ENCODE results near the gene FSTL5. TPM values are rescaled to one million over a fixed set of nuclear protein-coding genes. Genes with fewer than 3 reads are reported as not detected.

The FSTL5 gene
- total and polyA plus RNA-seq, 2 experiments from 2014 or later = 0.06 to 0.49 TPM

DNA sequence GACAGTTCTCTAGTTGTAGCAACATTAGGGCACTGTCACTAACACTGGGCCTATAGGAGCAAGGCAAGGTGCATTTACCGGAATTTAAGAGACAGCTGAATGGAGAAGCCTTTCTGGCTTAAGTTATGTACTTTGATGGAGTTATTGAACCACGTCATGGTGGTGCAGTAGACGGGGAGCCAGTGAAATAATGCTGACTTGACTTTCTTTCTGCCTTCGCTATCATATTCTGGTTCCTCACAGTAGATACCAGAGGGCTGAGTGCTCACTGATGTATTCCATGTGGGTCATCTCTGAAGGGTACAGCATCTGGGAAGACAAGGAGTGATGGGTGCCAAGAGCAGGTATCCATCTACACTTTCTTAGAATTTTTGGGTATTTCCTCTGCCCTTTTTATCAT lies 802.8 kb downstream of the FSTL5 start:
- TF ChIP-seq, protein P1, sequence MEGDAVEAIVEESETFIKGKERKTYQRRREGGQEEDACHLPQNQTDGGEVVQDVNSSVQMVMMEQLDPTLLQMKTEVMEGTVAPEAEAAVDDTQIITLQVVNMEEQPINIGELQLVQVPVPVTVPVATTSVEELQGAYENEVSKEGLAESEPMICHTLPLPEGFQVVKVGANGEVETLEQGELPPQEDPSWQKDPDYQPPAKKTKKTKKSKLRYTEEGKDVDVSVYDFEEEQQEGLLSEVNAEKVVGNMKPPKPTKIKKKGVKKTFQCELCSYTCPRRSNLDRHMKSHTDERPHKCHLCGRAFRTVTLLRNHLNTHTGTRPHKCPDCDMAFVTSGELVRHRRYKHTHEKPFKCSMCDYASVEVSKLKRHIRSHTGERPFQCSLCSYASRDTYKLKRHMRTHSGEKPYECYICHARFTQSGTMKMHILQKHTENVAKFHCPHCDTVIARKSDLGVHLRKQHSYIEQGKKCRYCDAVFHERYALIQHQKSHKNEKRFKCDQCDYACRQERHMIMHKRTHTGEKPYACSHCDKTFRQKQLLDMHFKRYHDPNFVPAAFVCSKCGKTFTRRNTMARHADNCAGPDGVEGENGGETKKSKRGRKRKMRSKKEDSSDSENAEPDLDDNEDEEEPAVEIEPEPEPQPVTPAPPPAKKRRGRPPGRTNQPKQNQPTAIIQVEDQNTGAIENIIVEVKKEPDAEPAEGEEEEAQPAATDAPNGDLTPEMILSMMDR (conservative IDR thresholded peaks at IDR 0.05; ENCODE audit: low read depth in 2 of 2) = no peak
- no peak for TF ChIP-seq EZH2 (IDR thresholded peaks at IDR 0.05; ENCODE audit: low read depth, unreplicated experiment)
- TF ChIP-seq JUNB (IDR thresholded peaks at IDR 0.05; ENCODE audit: unreplicated experiment) = no peak
- TF ChIP-seq NANOG (IDR thresholded peaks at IDR 0.05; ENCODE audit: borderline replicate concordance) = no peak
- no peak for TF ChIP-seq CREB1 (CRISPR knock-in tag; IDR thresholded peaks at IDR 0.05; ENCODE audit: low read depth)
- no peak for TF ChIP-seq POLR2AphosphoS5 (IDR thresholded peaks at IDR 0.05; ENCODE audit: low read depth)
- TF ChIP-seq ZNF462 (CRISPR knock-in tag; IDR thresholded peaks at IDR 0.05) = no peak
- no peak for TF ChIP-seq STAT1 (IDR thresholded peaks at IDR 0.05; ENCODE audit: unreplicated experiment)
- TF ChIP-seq REST (IDR thresholded peaks at IDR 0.05; ENCODE audit: unreplicated experiment) = no peak
- no peak for TF ChIP-seq ETS1 (IDR thresholded peaks at IDR 0.05)
- TF ChIP-seq ZNF114 (CRISPR knock-in tag; IDR thresholded peaks at IDR 0.05) = no peak
- TF ChIP-seq ZNF331 (CRISPR knock-in tag; IDR thresholded peaks at IDR 0.05; ENCODE audit: low read depth) = no peak
- TF ChIP-seq EZH2phosphoT487 (IDR thresholded peaks at IDR 0.05; ENCODE audit: unreplicated experiment) = no peak
- no peaks in the 10 kb centered on the region for H3K27me3 Mint-ChIP-seq (ENCODE audit: insufficient read depth, low read depth, poor library complexity)
- Histone ChIP-seq H3K27me3 (ENCODE audit: insufficient read depth) (no peaks in the 10 kb centered on the region), H3K4me3 (no peak overlapping the region), H3K9me2 (ENCODE audit: insufficient read depth) (no peaks in the 10 kb centered on the region), H3K4me1 (ENCODE audit: insufficient read depth) (no peaks in the 10 kb centered on the region), H4K20me1 (replicated peaks; ENCODE audit: insufficient read depth) (no peaks in the 10 kb centered on the region), H3K36me3 (ENCODE audit: insufficient read depth) (no peaks in the 10 kb centered on the region), H3K4me2 (no peak overlapping the region), H2AFZ (no peak overlapping the region), H3F3A (replicated peaks; ENCODE audit: low read depth) (no peaks in the 10 kb centered on the region), H3K27ac (ENCODE audit: low read depth) (no peak overlapping the region), H3K79me2 (replicated peaks; ENCODE audit: insufficient read depth) (no peaks in the 10 kb centered on the region)
- no peaks in the 10 kb centered on the region for H3K9me3 Mint-ChIP-seq
- H3K27ac Mint-ChIP-seq = no peak overlapping the region
- no peak overlapping the region for H3K4me3 Mint-ChIP-seq
- H3K4me1 Mint-ChIP-seq = no peaks in the 10 kb centered on the region
- H3K36me3 Mint-ChIP-seq (ENCODE audit: low read depth) = no peaks in the 10 kb centered on the region
- no peak for ATAC-seq
- no peak for DNase-seq (ENCODE audit: low spot score)
